GM10266 (cell line): Measurements from ENCODE around the gene ZNF333.

Experiments used
- DNase-seq: peaks from one replicate; pipeline ENCODE4 v3.0.0; 2012; ENCODE audit errors: extremely low spot score
- CTCF ChIP-seq: IDR thresholded peaks from 2 replicates; pipeline ENCODE4 v1.5.1; 2012; ENCODE audit warnings: mild to moderate bottlenecking, low read depth; ENCODE audit not compliant: control insufficient read depth, insufficient read depth; ENCODE audit errors: missing control alignments

ZNF333 gene

DNA sequence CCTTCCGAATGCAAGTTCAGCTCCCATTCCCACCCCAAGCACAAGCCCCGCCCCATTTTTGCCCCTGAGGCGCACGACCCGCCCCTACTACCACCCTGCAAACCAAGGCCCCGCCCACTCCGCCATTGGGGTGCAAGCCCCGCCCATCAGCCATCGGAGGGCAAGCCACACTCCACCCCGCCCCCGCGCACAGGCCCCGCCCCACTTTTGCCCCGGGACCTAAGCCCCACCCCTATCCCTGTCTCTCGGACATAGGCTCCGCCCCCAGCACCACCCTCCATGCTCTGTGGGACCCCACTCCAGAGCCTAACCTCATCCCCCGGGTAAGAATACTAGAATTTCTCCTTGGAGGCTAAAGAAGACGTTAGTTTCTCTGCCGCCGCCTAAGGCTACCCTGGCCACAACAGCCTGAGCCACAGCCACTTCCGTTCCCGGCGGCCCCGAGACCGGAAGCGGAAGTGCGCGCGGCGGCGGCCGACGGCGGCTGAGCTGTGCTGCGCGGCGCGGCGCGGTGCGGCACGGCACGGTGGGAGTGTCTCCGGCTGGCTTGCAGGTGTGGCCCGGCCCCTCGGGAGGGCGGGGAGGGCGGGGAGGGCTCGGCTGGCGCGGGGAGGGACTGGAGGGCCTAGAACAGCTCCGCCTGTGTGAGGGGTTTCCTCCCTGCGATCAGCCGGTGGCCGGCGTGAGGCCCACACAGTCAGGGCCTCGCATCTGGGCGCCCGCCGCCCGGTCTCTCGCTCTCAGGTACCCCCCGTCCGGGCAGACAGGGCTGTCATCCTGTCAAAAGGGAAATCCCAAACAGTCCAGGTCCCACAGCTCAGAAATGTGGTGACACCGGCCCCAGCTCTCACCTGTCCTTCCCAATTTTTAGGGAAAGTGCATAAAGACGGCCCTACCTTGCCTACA, at the start of gene ZNF333:
Gene ZNF333, plus strand, starts transcription at position 451 of the 906 bp plus-strand sequence. CDS start 3,444 bp downstream, outside the sequence.
- peak; percentile 98 for DNase-seq
- no peak for TF ChIP-seq CTCF

DNA sequence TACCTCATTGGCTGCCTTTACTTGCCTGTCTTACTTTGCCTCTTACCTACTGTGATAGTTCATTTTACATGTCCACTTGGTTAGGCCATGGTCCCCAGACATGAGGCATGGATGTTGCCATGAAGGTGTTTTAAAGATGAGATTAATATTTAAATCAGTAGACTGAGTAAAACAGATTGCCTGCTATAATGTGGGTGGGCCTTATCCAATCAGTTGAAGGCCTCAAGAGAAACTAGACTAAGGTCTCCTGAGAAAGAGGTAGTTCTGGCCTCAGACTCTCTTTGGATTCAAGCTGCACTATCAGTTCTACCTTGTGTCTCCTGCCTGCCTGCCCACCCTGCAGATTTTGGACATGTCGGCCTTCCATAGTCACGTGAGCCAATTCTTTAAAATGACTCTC, 41.3 kb upstream of the ZNF333 start:
- no peak for TF ChIP-seq CTCF
- no peak for DNase-seq

DNA sequence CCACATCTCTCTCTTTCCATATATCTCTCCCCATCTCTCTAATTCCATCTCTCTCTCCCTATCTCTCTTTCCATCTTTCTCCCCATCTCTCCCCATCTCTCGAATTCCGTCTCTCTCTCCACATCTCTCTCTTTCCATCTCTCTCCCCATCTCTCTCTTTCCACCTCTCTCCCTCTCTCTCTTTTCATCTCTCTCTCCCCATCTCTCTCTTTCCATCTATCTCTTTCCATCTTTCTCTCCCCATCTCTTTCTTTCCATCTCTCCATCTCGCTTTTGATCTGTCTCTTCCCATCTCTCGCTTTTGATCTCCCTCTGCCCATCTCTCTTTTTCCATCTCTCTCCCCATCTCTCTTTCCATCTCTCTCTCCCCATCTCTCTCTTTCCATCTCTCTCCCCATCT, 40.8 kb upstream of the ZNF333 start:
- no peak for DNase-seq
- no peak for TF ChIP-seq CTCF

DNA sequence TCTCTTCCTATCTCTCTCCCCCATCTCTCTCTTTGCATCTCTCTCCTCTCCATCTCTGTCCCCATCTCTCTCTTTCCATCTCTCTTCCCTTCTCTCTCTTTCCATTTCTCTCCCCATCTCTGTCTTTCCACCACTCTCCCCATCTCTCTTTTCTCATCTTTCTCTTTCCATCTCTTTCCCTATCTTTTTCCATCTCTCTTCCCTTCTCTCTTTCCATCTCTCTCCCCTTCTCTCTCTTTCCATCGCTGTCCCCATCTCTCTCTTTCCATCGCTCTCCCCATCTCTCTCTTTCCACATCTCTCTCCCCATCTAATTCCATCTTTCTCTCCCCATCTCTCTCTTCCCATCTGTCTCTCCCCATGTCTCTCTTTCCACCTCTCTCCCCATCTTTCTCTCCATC, 39.7 kb upstream of the ZNF333 start:
- TF ChIP-seq CTCF = no peak
- no peak for DNase-seq

DNA sequence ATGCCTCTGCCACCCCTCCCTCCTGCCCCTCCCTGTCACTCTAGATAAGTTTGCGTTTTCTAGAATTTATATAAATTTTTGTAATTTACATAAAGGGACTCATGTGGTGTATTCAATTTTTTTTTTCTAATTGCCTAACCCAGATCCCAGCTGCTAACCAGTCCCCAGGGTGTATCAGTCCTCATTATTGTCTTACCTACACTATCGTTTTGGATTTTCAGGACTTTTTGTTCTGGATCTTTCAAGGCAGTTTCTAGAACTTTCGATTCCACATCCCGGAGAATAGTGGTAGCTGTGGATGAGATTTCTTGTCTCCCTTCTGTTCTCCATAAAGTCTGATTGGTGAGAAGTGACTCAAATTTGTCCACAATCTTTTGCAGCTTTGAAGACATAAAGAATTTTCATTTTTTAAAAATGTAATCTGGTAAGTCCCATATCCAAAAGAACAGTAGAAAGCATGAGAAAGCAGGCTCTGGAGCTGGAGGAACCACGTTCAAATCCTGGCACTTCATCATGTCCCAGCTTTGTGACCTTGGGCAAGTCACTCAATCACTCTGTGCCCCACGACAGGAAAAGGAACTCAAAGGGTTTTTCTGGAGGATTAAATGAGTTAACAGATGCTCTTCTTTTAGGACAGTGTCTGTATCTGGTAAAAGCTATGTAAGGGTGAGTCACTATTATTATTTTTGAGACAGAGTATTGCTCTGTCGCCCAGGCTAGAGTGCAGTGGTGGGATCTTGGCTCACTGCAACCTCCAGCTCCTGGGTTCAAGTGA, 34.9 kb upstream of the ZNF333 start:
- TF ChIP-seq CTCF = no peak
- no peak for DNase-seq

GRCh38 chr19:14655726-14656125, 34.1 kb upstream of the ZNF333 start:
- TF ChIP-seq CTCF = no peak
- DNase-seq = no peak

DNA sequence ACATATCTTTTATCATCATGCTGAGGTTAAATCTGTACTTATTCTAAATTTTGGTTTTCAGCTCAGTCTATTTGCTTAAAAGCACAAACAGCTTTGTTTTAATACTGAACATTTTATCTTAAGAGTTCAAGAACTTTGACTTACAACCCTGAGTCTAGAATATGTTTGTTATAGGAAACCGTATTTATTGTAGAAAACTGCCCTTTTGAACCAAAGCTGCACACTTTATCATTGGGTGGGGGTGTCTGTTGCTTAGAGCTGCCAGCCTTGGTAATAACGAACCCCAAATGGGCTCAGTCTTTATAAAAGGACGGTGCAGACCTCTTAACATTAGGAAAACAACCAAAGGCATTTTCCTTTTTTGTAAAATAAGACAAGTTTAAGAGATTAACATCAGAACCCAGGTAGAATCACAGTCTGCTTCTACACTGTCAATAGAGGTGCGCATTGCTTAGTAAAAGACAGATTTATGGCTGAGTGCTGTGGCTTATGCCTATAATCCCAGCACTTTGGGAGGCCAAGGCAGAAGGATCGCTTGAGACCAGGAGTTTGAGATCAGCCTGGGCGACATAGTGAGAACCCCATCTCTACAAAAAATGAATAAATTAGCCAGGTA, 29.9 kb upstream of the ZNF333 start:
- DNase-seq = no peak
- no peak for TF ChIP-seq CTCF
